Naive thymus-derived CD4-positive, alpha-beta T cell (primary cell): ENCODE measurements around the gene DCBLD2. TPM values are rescaled to one million over a fixed set of nuclear protein-coding genes. Genes with fewer than 3 reads are reported as not detected.
A peak's percentile ranks its signal among the peaks of the same experiment; 100 is the strongest.

Experiments used
- ATAC-seq: fragments of 150-1000 bp; cut with Tn5 transposase; 2 replicates; pipeline ENCODE4 v1.10.0; 2021; ENCODE audit warnings: mild to moderate bottlenecking, moderate library complexity
- CTCF ChIA-PET: fragments of 350-600 bp; sonication (Branson Sonifier 250); formaldehyde crosslinking; loops from one replicate; lab custom pipeline; 2021; ENCODE audit warnings: antibody characterized with exemption; lab: Charles Lee
- POLR2A ChIA-PET: fragments of 350-600 bp; sonication (Branson Sonifier 250); formaldehyde crosslinking; loops from one replicate; lab custom pipeline; 2021; ENCODE audit warnings: antibody characterized with exemption, inconsistent platforms; lab: Charles Lee
- DNase-seq, 9 donors: peaks; one replicate each; pipeline versions ENCODE4 v3.0.0 to v3.0.0-alpha.2; 2020 to 2022; ENCODE audit warnings: mixed read lengths in 1 of 9
- H3K27ac ChIP-seq: one replicate; pipeline ENCODE4 v1.7.0; 2013; ENCODE audit warnings: mild to moderate bottlenecking, low read depth, low read length, moderate library complexity
- H3K27me3 ChIP-seq, 2 donors: one replicate each; pipeline ENCODE4 v1.7.0; 2013; ENCODE audit warnings: low read length in 2 of 2, mild to moderate bottlenecking in 2 of 2, moderate library complexity in 2 of 2; ENCODE audit not compliant: control insufficient read depth in 2 of 2, insufficient read depth in 2 of 2
- H3K36me3 ChIP-seq, 3 experiments: 1 replicate in 2 of 3; 2 replicates in 1 of 3; pipeline ENCODE4 v1.7.0; 2013; ENCODE audit warnings: low read length in 3 of 3, mild to moderate bottlenecking in 3 of 3, moderate library complexity in 1 of 3; ENCODE audit not compliant: insufficient read depth in 3 of 3, control insufficient read depth in 2 of 3
- H3K4me1 ChIP-seq, 2 donors: one replicate each; pipeline ENCODE4 v1.7.0; 2013; ENCODE audit warnings: low read length in 2 of 2, mild to moderate bottlenecking in 2 of 2, moderate library complexity in 1 of 2; ENCODE audit not compliant: control insufficient read depth in 2 of 2, insufficient read depth in 2 of 2
- H3K4me3 ChIP-seq: 2 replicates; pipeline ENCODE4 v1.7.0; 2013; ENCODE audit warnings: mild to moderate bottlenecking, low read length
- H3K9me3 ChIP-seq, 3 experiments: 1 replicate in 2 of 3; 2 replicates in 1 of 3; pipeline ENCODE4 v1.7.0; 2013; ENCODE audit warnings: low read length in 3 of 3; ENCODE audit not compliant: control insufficient read depth in 2 of 3
- H3K27ac Mint-ChIP-seq, 9 donors: one replicate each; pipeline ENCODE4 v1.8.0; 2020 to 2022; ENCODE audit warnings: mixed read lengths in 9 of 9, mild to moderate bottlenecking in 8 of 9, moderate library complexity in 5 of 9, inconsistent platforms in 2 of 9
- H3K27me3 Mint-ChIP-seq, 5 donors: one replicate each; pipeline ENCODE4 v1.8.0; 2021 to 2022; ENCODE audit warnings: mixed read lengths in 5 of 5, mild to moderate bottlenecking in 1 of 5
- H3K36me3 Mint-ChIP-seq, 5 donors: one replicate each; pipeline ENCODE4 v1.8.0; 2020 to 2022; ENCODE audit warnings: mixed read lengths in 5 of 5, mild to moderate bottlenecking in 3 of 5, inconsistent platforms in 1 of 5
- H3K4me1 Mint-ChIP-seq, 7 donors: one replicate each; pipeline ENCODE4 v1.8.0; 2020 to 2022; ENCODE audit warnings: mixed read lengths in 7 of 7, mild to moderate bottlenecking in 3 of 7, inconsistent platforms in 1 of 7
- H3K4me3 Mint-ChIP-seq, 10 donors: one replicate each; pipeline ENCODE4 v1.8.0; 2020 to 2022; ENCODE audit warnings: mild to moderate bottlenecking in 10 of 10, mixed read lengths in 10 of 10, moderate library complexity in 6 of 10, inconsistent platforms in 2 of 10
- H3K9me3 Mint-ChIP-seq, 11 donors: one replicate each; pipeline ENCODE4 v1.8.0; 2020 to 2022; ENCODE audit warnings: mixed read lengths in 11 of 11, mild to moderate bottlenecking in 4 of 11, inconsistent platforms in 1 of 11, moderate library complexity in 1 of 11
- intact Hi-C, 2 donors: fragments of 100-400 bp; cut with micrococcal nuclease; formaldehyde crosslinking; loops; one replicate each; pipeline ENCODE4 v1.15.1; 2023
- polyA plus RNA-seq, 2 donors: library from polyadenylated mRNA; unstranded; fragments of 300-500 nt; fragmentation: Illumina TruSeq; gene quantifications; one replicate each; pipeline ENCODE4 v1.2.3, GENCODE V29; 2021
- total RNA-seq, 6 experiments: library from RNA in 5 of 6; stranded (reverse) in 5 of 6; gene quantifications; 1 replicate in 5 of 6; 2 replicates in 1 of 6; pipeline ENCODE4 v1.2.3 and lab custom pipeline; 2021 to 2026

The DCBLD2 gene
- total and polyA plus RNA-seq, 7 experiments from 2014 or later = 1.9 to 4.7 (median 2.9) TPM

DNA sequence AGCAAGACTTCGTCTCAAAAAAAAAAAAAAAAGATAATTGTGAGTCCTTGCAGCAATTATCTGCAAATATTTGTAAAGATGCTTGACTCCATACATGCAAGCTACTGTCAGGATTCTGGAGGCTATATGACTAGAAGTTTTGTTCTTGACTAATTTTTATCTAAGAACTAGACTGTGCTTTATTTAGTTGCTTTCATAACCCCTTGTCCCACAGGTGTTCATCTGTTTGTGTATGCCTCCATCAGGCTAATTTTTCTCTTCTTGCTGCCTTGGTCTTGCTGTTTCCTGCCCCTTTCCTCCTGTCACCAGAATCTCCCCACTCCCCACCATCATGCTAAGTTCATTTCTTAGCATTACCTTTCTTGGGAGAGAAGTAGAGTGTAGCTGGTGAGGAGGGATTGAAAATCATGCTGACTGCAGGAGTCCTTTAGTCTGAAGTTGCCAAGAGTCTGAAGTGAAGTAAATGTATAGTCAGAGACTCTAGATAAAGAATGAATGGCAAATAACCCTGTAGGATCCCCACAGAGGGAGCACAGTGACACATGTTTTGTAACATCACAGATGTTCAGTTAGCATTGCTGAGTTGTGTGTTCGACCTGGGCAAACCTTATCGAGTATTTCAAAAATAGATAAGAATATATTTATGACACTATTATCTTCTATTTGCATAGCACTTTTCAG is 125.9 kb downstream of the DCBLD2 start:
- peak overlapping the region in 1 of 9 donors; percentile 76 for H3K27ac Mint-ChIP-seq
- ChIA-PET POLR2A (no interaction called here), CTCF (no interaction called here)
- Histone ChIP-seq H3K4me3 (no peak overlapping the region), H3K4me1 (no peaks in the 10 kb centered on the region), H3K36me3 (no peaks in the 10 kb centered on the region), H3K27ac (no peak overlapping the region), H3K9me3 (no peaks in the 10 kb centered on the region), H3K27me3 (peaks cover 0 to 6% of the 10 kb centered on the region in 2 donors)
- no peak for ATAC-seq
- intact Hi-C loops = no loop called here
- H3K36me3 Mint-ChIP-seq = peaks cover 0 to 3% (median 0%) of the 10 kb centered on the region in 5 donors
- peaks cover 0 to 10% (median 0%) of the 10 kb centered on the region in 7 donors for H3K4me1 Mint-ChIP-seq
- peaks cover 0 to 1% (median 0%) of the 10 kb centered on the region in 11 donors for H3K9me3 Mint-ChIP-seq
- no peak overlapping the region for H3K4me3 Mint-ChIP-seq
- no peak for DNase-seq
- peaks cover 20 to 65% (median 35%) of the 10 kb centered on the region in 5 donors for H3K27me3 Mint-ChIP-seq

DNA sequence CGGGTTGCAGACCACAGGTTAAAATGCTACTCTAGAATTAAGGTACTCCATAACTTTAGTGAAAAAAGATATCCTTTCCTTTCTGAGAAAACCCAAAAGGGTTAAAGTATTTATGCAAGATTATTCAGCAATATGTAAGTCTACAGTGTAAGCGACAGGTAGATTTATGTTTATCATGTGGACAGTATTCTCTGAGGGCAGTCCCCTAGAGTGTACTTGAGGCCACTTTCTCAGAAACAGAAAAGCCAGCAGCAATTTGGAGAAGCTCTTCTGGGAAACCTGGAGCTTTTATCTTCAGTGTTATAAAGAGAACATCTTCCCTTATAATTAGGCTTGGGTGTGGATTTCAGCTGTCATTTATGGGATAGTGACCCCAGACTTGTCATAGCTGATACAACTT is 129.5 kb downstream of the DCBLD2 start:
- no peak for DNase-seq
- intact Hi-C loops = no loop called here
- no peaks in the 10 kb centered on the region for H3K36me3 Mint-ChIP-seq
- H3K27ac Mint-ChIP-seq = no peak overlapping the region
- Histone ChIP-seq H3K27me3 (peaks cover 0 to 6% of the 10 kb centered on the region in 2 donors), H3K9me3 (no peaks in the 10 kb centered on the region), H3K27ac (no peak overlapping the region), H3K36me3 (no peaks in the 10 kb centered on the region), H3K4me3 (no peak overlapping the region), H3K4me1 (no peaks in the 10 kb centered on the region)
- ChIA-PET CTCF (no interaction called here), POLR2A (no interaction called here)
- H3K4me3 Mint-ChIP-seq = no peak overlapping the region
- peaks cover 0 to 1% (median 0%) of the 10 kb centered on the region in 11 donors for H3K9me3 Mint-ChIP-seq
- peaks cover 22 to 55% (median 36%) of the 10 kb centered on the region in 5 donors for H3K27me3 Mint-ChIP-seq
- H3K4me1 Mint-ChIP-seq = peaks cover 0 to 4% (median 0%) of the 10 kb centered on the region in 7 donors
- ATAC-seq = no peak

- CTCF ChIA-PET = no interaction called here
These were observed 131.0 kb downstream of the DCBLD2 start for GRCh38 chr3:98770261-98771039.

DNA sequence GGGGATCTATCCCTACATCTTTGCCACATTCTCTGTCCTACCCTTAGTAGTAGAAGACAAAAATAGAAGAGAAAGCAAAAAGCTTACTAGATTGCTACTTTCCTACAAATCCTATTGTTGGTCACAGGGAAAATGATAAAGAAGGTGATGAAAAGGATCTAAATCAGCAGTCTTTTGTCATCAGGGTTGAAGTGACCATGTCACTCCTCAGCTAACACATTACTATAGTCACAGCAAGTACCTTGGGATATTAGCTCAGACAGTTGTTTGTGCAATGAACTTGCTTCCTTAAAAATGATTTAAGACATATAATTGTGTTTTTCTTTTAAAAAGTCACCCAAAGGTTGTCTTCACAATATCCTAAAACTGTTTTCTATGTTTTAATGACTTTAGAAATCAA is 132.0 kb downstream of the DCBLD2 start:
- Mint-ChIP-seq H3K27ac (no peak overlapping the region), H3K4me3 (no peak overlapping the region), H3K27me3 (peaks cover 17 to 43% (median 27%) of the 10 kb centered on the region in 5 donors), H3K4me1 (peaks cover 0 to 4% (median 0%) of the 10 kb centered on the region in 7 donors), H3K9me3 (no peaks in the 10 kb centered on the region), H3K36me3 (no peaks in the 10 kb centered on the region)
- no peak for DNase-seq
- Histone ChIP-seq H3K36me3 (no peaks in the 10 kb centered on the region), H3K27ac (no peak overlapping the region), H3K4me3 (no peak overlapping the region), H3K4me1 (no peaks in the 10 kb centered on the region), H3K27me3 (peaks cover 0 to 6% of the 10 kb centered on the region in 2 donors), H3K9me3 (no peaks in the 10 kb centered on the region)
- intact Hi-C loops = no loop called here
- ATAC-seq = no peak
- ChIA-PET POLR2A (no interaction called here), CTCF (no interaction called here)

More at GRCh38 chr3:98770261-98771039, 131.0 kb downstream of the DCBLD2 start:
- H3K27me3 ChIP-seq = peaks cover 0 to 6% of the 10 kb centered on the region in 2 donors
- H3K4me3 ChIP-seq = no peak overlapping the region
- Mint-ChIP-seq H3K9me3 (peaks cover 0 to 1% (median 0%) of the 10 kb centered on the region in 11 donors), H3K27ac (peak overlapping the region in 3 of 9 donors; percentile 23 to 68 (median 39)), H3K4me3 (peak overlapping the region in 8 of 10 donors; percentile 11 to 68 (median 29)), H3K27me3 (peaks cover 20 to 49% (median 27%) of the 10 kb centered on the region in 5 donors), H3K4me1 (peaks cover 0 to 4% (median 0%) of the 10 kb centered on the region in 7 donors), H3K36me3 (no peaks in the 10 kb centered on the region)
- intact Hi-C loops = no loop called here
- H3K36me3 ChIP-seq = no peaks in the 10 kb centered on the region
- no peak overlapping the region for H3K27ac ChIP-seq
- DNase-seq = peak in 4 of 9 donors; percentile 11 to 30 (median 13)
- ATAC-seq = no peak
- no peaks in the 10 kb centered on the region for H3K4me1 ChIP-seq
- POLR2A ChIA-PET = no interaction called here
- no peaks in the 10 kb centered on the region for H3K9me3 ChIP-seq

DNA sequence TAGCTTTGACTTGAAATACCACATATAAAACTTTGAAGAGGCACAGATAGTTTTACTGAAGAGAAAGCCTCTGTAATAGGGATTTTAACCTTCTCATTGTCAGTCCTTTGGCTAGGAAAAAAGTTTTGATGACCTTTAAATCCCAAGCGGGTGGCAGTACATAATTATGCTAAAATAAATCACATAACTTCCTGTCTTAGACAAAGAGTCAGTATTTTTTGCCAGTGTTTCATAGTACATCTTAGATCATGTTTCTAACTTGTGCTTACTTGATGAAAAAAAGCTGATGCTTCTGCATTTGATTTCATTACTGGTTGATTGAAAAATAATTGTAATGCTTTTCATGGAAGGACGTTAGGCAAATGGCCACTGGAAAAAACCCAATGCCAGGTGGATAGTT is 132.5 kb downstream of the DCBLD2 start:
- no peak overlapping the region for H3K4me3 Mint-ChIP-seq
- H3K27ac Mint-ChIP-seq = no peak overlapping the region
- CTCF ChIA-PET = no interaction called here
- Histone ChIP-seq H3K27me3 (peaks cover 0 to 6% of the 10 kb centered on the region in 2 donors), H3K27ac (no peak overlapping the region), H3K4me1 (no peaks in the 10 kb centered on the region), H3K4me3 (no peak overlapping the region), H3K9me3 (no peaks in the 10 kb centered on the region), H3K36me3 (no peaks in the 10 kb centered on the region)
- H3K27me3 Mint-ChIP-seq = peaks cover 16 to 46% (median 27%) of the 10 kb centered on the region in 5 donors
- H3K9me3 Mint-ChIP-seq = no peaks in the 10 kb centered on the region
- POLR2A ChIA-PET = no interaction called here
- H3K4me1 Mint-ChIP-seq = peaks cover 0 to 4% (median 0%) of the 10 kb centered on the region in 7 donors
- DNase-seq (no peak), ATAC-seq (no peak)
- H3K36me3 Mint-ChIP-seq = no peaks in the 10 kb centered on the region
- intact Hi-C loops = no loop called here

GRCh38 chr3:98766924-98767323 is 134.6 kb downstream of the DCBLD2 start:
- Mint-ChIP-seq H3K27ac (no peak overlapping the region), H3K4me1 (peaks cover 0 to 14% (median 3%) of the 10 kb centered on the region in 7 donors), H3K36me3 (no peaks in the 10 kb centered on the region), H3K4me3 (no peak overlapping the region), H3K27me3 (peaks cover 25 to 56% (median 31%) of the 10 kb centered on the region in 5 donors), H3K9me3 (peaks cover 0 to 5% (median 0%) of the 10 kb centered on the region in 11 donors)
- ChIA-PET POLR2A (no interaction called here), CTCF (no interaction called here)
- H3K4me1 ChIP-seq = no peaks in the 10 kb centered on the region
- no peaks in the 10 kb centered on the region for H3K27me3 ChIP-seq
- intact Hi-C loops = no loop called here
- no peak overlapping the region for H3K4me3 ChIP-seq
- H3K9me3 ChIP-seq = no peaks in the 10 kb centered on the region
- no peaks in the 10 kb centered on the region for H3K36me3 ChIP-seq
- no peak overlapping the region for H3K27ac ChIP-seq
- no peak for ATAC-seq
- no peak for DNase-seq
